Measurements from ENCODE around the gene KRTAP12-1.

Gene KRTAP12-1

GRCh38 chr21:44724196-44724595 lies 42.2 kb upstream of the KRTAP12-1 start:
- peaks cover 4% of the 10 kb centered on the region; the same call in 1 of the 2 replicates for H3K27me3 ChIP-seq
- H3K9ac ChIP-seq: peak overlapping the region; percentile 69; the same call in 1 of the 2 replicates
- H3K4me1 ChIP-seq: peaks cover 38% of the 10 kb centered on the region
- no peaks in the 10 kb centered on the region for H3K36me3 ChIP-seq
- H3K4me2 ChIP-seq: peak overlapping the region; percentile 97
- no peak overlapping the region for H3K4me3 ChIP-seq
- H3K9me3 ChIP-seq: no peaks in the 10 kb centered on the region
- no peaks in the 10 kb centered on the region for H4K20me1 ChIP-seq
- no peak for TF ChIP-seq Cebpa-rat (IDR thresholded peaks at IDR 0.05)
- H3K27ac ChIP-seq: peak overlapping the region; percentile 85; the same call in 1 of the 2 replicates

GRCh38 chr21:44723177-44724131 lies 41.5 kb upstream of the KRTAP12-1 start:
- Histone ChIP-seq H3K4me2 (peak overlapping the region; percentile 97), H3K9me3 (no peaks in the 10 kb centered on the region), H3K27ac (peak overlapping the region; percentile 85), H4K20me1 (no peaks in the 10 kb centered on the region; the same call in 1 of the 2 replicates), H3K4me3 (peak overlapping the region; percentile 59), H3K36me3 (no peaks in the 10 kb centered on the region), H3K9ac (peak overlapping the region; percentile 69), H3K27me3 (peaks cover 8% of the 10 kb centered on the region; the same call in 1 of the 2 replicates), H3K4me1 (peaks cover 38% of the 10 kb centered on the region)
- no peak for TF ChIP-seq Cebpa-rat (IDR thresholded peaks at IDR 0.05)

- H3K4me3 ChIP-seq: peak overlapping the region; percentile 59
- TF ChIP-seq Cebpa-rat (IDR thresholded peaks at IDR 0.05): no peak
- H3K4me2 ChIP-seq: peak overlapping the region; percentile 97
- peak overlapping the region; percentile 69 for H3K9ac ChIP-seq
- H3K27ac ChIP-seq: peak overlapping the region; percentile 85
- H3K4me1 ChIP-seq: peaks cover 38% of the 10 kb centered on the region
- H3K36me3 ChIP-seq: no peaks in the 10 kb centered on the region
- no peaks in the 10 kb centered on the region for H3K9me3 ChIP-seq
- no peaks in the 10 kb centered on the region; the same call in 1 of the 2 replicates for H4K20me1 ChIP-seq
- peaks cover 12% of the 10 kb centered on the region; the same call in 1 of the 2 replicates for H3K27me3 ChIP-seq
These were observed 40.8 kb upstream of the KRTAP12-1 start for GRCh38 chr21:44722731-44723130.

GRCh38 chr21:44720170-44720569 lies 38.2 kb upstream of the KRTAP12-1 start:
- no peaks in the 10 kb centered on the region for H3K36me3 ChIP-seq
- no peaks in the 10 kb centered on the region; the same call in 1 of the 2 replicates for H4K20me1 ChIP-seq
- peaks cover 34% of the 10 kb centered on the region for H3K4me1 ChIP-seq
- H3K27ac ChIP-seq: no peak overlapping the region
- no peak overlapping the region for H3K4me2 ChIP-seq
- no peak overlapping the region for H3K9ac ChIP-seq
- H3K27me3 ChIP-seq: peaks cover 22% of the 10 kb centered on the region; the same call in 1 of the 2 replicates
- H3K4me3 ChIP-seq: no peak overlapping the region
- no peak for TF ChIP-seq Cebpa-rat (IDR thresholded peaks at IDR 0.05)
- H3K9me3 ChIP-seq: no peaks in the 10 kb centered on the region

GRCh38 chr21:44718571-44718970 lies 36.6 kb upstream of the KRTAP12-1 start:
- no peaks in the 10 kb centered on the region; the same call in 1 of the 2 replicates for H3K9me3 ChIP-seq
- no peak overlapping the region for H3K9ac ChIP-seq
- peaks cover 34% of the 10 kb centered on the region for H3K27me3 ChIP-seq
- TF ChIP-seq Cebpa-rat (IDR thresholded peaks at IDR 0.05): no peak
- H3K36me3 ChIP-seq: no peaks in the 10 kb centered on the region
- no peak overlapping the region for H3K4me2 ChIP-seq
- no peak overlapping the region for H3K27ac ChIP-seq
- no peak overlapping the region for H3K4me3 ChIP-seq
- no peaks in the 10 kb centered on the region; the same call in 1 of the 2 replicates for H4K20me1 ChIP-seq
- peaks cover 19% of the 10 kb centered on the region for H3K4me1 ChIP-seq

- no peak for TF ChIP-seq Cebpa-rat (IDR thresholded peaks at IDR 0.05)
These were observed 36.1 kb upstream of the KRTAP12-1 start for GRCh38 chr21:44718093-44718492.

GRCh38 chr21:44716984-44717383 lies 35.0 kb upstream of the KRTAP12-1 start:
- Histone ChIP-seq H3K27ac (no peak overlapping the region), H3K4me1 (peaks cover 3% of the 10 kb centered on the region), H3K9ac (no peak overlapping the region), H3K4me2 (no peak overlapping the region), H4K20me1 (peaks cover 9% of the 10 kb centered on the region; the same call in 1 of the 2 replicates), H3K9me3 (no peaks in the 10 kb centered on the region; the same call in 1 of the 2 replicates), H3K36me3 (no peaks in the 10 kb centered on the region), H3K4me3 (no peak overlapping the region), H3K27me3 (peaks cover 50% of the 10 kb centered on the region)
- TF ChIP-seq Cebpa-rat (IDR thresholded peaks at IDR 0.05): no peak

More at GRCh38 chr21:44718093-44718492, 36.1 kb upstream of the KRTAP12-1 start:
- no peaks in the 10 kb centered on the region for H3K36me3 ChIP-seq
- H3K27me3 ChIP-seq: peaks cover 38% of the 10 kb centered on the region
- H3K9me3 ChIP-seq: no peaks in the 10 kb centered on the region; the same call in 1 of the 2 replicates
- H4K20me1 ChIP-seq: peaks cover under 1% of the 10 kb centered on the region; the same call in 1 of the 2 replicates
- no peak overlapping the region for H3K4me3 ChIP-seq
- H3K9ac ChIP-seq: no peak overlapping the region
- H3K27ac ChIP-seq: no peak overlapping the region
- no peak overlapping the region for H3K4me2 ChIP-seq
- H3K4me1 ChIP-seq: peaks cover 14% of the 10 kb centered on the region

GRCh38 chr21:44714905-44715304 lies 32.9 kb upstream of the KRTAP12-1 start:
- Histone ChIP-seq H3K27me3 (peaks cover 70% of the 10 kb centered on the region), H3K9ac (no peak overlapping the region), H4K20me1 (peaks cover 24% of the 10 kb centered on the region), H3K4me1 (peaks cover 2% of the 10 kb centered on the region; the same call in 1 of the 2 replicates), H3K27ac (no peak overlapping the region), H3K4me2 (no peak overlapping the region), H3K4me3 (no peak overlapping the region), H3K9me3 (no peaks in the 10 kb centered on the region; the same call in 1 of the 2 replicates), H3K36me3 (no peaks in the 10 kb centered on the region)
- no peak for TF ChIP-seq Cebpa-rat (IDR thresholded peaks at IDR 0.05)

GRCh38 chr21:44713846-44714245 lies 31.9 kb upstream of the KRTAP12-1 start:
- Histone ChIP-seq H3K9ac (no peak overlapping the region), H3K9me3 (no peaks in the 10 kb centered on the region; the same call in 1 of the 2 replicates), H3K27ac (no peak overlapping the region), H3K4me2 (no peak overlapping the region), H4K20me1 (peaks cover 33% of the 10 kb centered on the region), H3K4me1 (peaks cover 11% of the 10 kb centered on the region), H3K27me3 (peaks cover 80% of the 10 kb centered on the region), H3K36me3 (no peaks in the 10 kb centered on the region), H3K4me3 (no peak overlapping the region)
- no peak for TF ChIP-seq Cebpa-rat (IDR thresholded peaks at IDR 0.05)

GRCh38 chr21:44713130-44713529 lies 31.2 kb upstream of the KRTAP12-1 start:
- no peaks in the 10 kb centered on the region for H3K36me3 ChIP-seq
- no peak overlapping the region for H3K4me2 ChIP-seq
- no peak overlapping the region for H3K9ac ChIP-seq
- H3K27ac ChIP-seq: no peak overlapping the region
- peaks cover 80% of the 10 kb centered on the region for H3K27me3 ChIP-seq
- peaks cover 40% of the 10 kb centered on the region for H4K20me1 ChIP-seq
- TF ChIP-seq Cebpa-rat (IDR thresholded peaks at IDR 0.05): no peak
- no peak overlapping the region for H3K4me3 ChIP-seq
- peaks cover 11% of the 10 kb centered on the region for H3K4me1 ChIP-seq
- no peaks in the 10 kb centered on the region; the same call in 1 of the 2 replicates for H3K9me3 ChIP-seq

All from BLaER1 (cell line).